Fibroblast of villous mesenchyme (primary cell): ENCODE measurements around the gene ICAM4. TPM values are rescaled to one million over a fixed set of nuclear protein-coding genes. Genes with fewer than 3 reads are reported as not detected.

Experiments
- DNase-seq: peaks from one replicate; pipeline ENCODE4 v3.0.0-alpha.2; 2010; ENCODE audit warnings: low read depth
- H3K4me3 ChIP-seq: 2 replicates; pipeline ENCODE4 v1.5.1; 2011; ENCODE audit warnings: low read depth, mild to moderate bottlenecking, low read length
- total RNA-seq: library from RNA; depleted of rRNA; stranded (reverse); fragments of >200 nt; gene quantifications from 2 replicates; pipeline ENCODE4 v1.2.3, GENCODE V29; 2012
- TF ChIP-seq, protein P1 (sequence below): IDR thresholded peaks from 2 replicates; pipeline ENCODE4 v1.5.1; 2012; ENCODE audit warnings: low read depth, mild to moderate bottlenecking, low read length; ENCODE audit not compliant: insufficient read depth

ICAM4 gene
- total RNA-seq, 1 donor = 4.7 TPM

DNA sequence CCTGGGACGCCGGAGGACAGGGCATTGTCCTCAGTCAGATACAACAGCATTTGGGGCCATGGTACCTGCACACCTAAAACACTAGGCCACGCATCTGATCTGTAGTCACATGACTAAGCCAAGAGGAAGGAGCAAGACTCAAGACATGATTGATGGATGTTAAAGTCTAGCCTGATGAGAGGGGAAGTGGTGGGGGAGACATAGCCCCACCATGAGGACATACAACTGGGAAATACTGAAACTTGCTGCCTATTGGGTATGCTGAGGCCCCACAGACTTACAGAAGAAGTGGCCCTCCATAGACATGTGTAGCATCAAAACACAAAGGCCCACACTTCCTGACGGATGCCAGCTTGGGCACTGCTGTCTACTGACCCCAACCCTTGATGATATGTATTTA, 1.4 kb upstream of the ICAM4 start:
- no peak overlapping the region for H3K4me3 ChIP-seq
- DNase-seq = no peak
- TF ChIP-seq, protein P1, sequence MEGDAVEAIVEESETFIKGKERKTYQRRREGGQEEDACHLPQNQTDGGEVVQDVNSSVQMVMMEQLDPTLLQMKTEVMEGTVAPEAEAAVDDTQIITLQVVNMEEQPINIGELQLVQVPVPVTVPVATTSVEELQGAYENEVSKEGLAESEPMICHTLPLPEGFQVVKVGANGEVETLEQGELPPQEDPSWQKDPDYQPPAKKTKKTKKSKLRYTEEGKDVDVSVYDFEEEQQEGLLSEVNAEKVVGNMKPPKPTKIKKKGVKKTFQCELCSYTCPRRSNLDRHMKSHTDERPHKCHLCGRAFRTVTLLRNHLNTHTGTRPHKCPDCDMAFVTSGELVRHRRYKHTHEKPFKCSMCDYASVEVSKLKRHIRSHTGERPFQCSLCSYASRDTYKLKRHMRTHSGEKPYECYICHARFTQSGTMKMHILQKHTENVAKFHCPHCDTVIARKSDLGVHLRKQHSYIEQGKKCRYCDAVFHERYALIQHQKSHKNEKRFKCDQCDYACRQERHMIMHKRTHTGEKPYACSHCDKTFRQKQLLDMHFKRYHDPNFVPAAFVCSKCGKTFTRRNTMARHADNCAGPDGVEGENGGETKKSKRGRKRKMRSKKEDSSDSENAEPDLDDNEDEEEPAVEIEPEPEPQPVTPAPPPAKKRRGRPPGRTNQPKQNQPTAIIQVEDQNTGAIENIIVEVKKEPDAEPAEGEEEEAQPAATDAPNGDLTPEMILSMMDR = no peak

DNA sequence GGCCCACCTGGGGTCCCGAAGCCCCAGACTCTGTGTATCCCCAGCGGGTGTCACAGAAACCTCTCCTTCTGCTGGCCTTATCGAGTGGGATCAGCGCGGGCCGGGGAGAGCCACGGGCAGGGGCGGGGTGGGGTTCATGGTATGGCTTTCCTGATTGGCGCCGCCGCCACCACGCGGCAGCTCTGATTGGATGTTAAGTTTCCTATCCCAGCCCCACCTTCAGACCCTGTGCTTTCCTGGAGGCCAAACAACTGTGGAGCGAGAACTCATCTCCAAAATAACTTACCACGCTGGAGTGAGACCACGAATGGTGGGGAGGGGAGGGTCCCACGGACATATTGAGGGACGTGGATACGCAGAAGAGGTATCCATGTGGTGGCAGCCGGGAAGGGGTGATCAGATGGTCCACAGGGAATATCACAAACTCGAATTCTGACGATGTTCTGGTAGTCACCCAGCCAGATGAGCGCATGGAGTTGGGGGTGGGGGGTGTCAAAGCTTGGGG, 2.0 kb downstream of the ICAM4 start:
- DNase-seq = peak; percentile 69
- peak overlapping the region; percentile 67 for H3K4me3 ChIP-seq

GRCh38 chr19:10289167-10289835, 2.5 kb downstream of the ICAM4 start:
- TF ChIP-seq, protein P1 = no peak
- peak; percentile 56 for DNase-seq
- peak overlapping the region; percentile 67 for H3K4me3 ChIP-seq

More for the DNA sequence above, 2.0 kb downstream of the ICAM4 start:
- TF ChIP-seq, protein P1 = no peak

GRCh38 chr19:10289836-10290356, 3.1 kb downstream of the ICAM4 start, which contains the start of gene ICAM5:
TSS of gene ICAM5 (plus strand) at chr19:10289952. CDS start at chr19:10290044, 92 bp downstream.
- TF ChIP-seq, protein P1 = no peak
- peak; percentile 34 for DNase-seq
- peak within 1 kb of the TSS; percentile 67 for H3K4me3 ChIP-seq

DNA sequence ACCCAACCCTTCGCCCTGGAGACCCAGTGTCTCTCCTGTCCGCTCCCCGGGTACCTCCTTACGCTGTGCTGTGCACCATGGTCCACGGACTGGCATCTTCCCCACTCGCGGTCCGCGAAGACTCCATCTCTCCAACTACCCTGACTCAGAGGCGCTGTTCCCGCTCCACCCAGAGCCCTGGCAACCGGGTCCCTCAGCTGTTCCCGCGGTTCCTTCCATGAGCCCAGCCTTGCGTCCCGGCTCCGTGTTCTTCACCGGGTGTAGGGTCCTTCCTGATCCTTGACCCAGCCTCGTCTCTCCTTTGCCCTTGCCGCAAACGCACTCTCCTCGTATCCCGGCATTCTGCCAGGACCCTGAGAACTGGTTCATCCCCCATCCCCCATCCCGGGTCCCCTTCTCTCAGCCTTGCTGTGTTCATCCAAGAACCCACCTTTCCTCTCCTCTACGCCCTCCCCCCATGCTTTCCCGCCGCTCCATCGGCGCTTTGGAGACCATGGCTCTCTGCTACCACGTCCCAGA, 3.7 kb downstream of the ICAM4 start:
- H3K4me3 ChIP-seq = peak overlapping the region; percentile 67
- DNase-seq = peak; percentile 10
- TF ChIP-seq, protein P1 = no peak

DNA sequence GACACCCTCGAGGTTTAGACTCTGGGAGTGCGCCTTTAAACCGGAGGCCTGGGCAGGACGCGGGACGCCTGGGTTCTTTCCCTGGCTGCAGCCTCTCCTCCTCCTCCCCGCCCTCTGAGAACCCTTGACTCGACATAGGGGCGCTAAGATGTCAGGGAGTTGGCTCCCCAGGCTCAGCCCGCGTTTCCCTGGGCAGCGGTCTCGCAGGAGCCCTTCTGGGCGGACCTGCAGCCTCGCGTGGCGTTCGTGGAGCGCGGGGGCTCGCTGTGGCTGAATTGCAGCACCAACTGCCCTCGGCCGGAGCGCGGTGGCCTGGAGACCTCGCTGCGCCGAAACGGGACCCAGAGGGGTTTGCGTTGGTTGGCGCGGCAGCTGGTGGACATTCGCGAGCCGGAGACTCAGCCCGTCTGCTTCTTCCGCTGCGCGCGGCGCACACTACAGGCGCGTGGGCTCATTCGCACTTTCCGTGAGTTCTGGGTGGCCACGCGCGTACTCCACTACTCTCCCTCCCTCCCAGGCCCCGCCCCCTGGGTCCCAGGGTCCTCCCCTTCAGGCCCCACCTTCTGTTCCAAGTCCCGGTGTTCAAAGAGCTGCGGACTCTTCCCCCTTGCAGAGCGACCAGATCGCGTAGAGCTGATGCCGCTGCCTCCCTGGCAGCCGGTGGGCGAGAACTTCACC, 4.3 kb downstream of the ICAM4 start:
- peak overlapping the region; percentile 67 for H3K4me3 ChIP-seq
- TF ChIP-seq, protein P1 = no peak
- peak; percentile 63 for DNase-seq
